GM21619 (cell line): ENCODE measurements around the gene EXOC3.
A peak's percentile ranks its signal among the peaks of the same experiment; 100 is the strongest.
"Not testable (repeated sequence)": the region's sequence is repeated elsewhere in the genome, so short reads cannot be mapped to it uniquely, and the experiment has no call there.

Source experiments
- ATAC-seq: cut with Tn5 transposase; IDR thresholded peaks from one replicate; pipeline ENCODE4 v1.9.1; 2021; ENCODE audit not compliant: unreplicated experiment

Gene EXOC3

DNA sequence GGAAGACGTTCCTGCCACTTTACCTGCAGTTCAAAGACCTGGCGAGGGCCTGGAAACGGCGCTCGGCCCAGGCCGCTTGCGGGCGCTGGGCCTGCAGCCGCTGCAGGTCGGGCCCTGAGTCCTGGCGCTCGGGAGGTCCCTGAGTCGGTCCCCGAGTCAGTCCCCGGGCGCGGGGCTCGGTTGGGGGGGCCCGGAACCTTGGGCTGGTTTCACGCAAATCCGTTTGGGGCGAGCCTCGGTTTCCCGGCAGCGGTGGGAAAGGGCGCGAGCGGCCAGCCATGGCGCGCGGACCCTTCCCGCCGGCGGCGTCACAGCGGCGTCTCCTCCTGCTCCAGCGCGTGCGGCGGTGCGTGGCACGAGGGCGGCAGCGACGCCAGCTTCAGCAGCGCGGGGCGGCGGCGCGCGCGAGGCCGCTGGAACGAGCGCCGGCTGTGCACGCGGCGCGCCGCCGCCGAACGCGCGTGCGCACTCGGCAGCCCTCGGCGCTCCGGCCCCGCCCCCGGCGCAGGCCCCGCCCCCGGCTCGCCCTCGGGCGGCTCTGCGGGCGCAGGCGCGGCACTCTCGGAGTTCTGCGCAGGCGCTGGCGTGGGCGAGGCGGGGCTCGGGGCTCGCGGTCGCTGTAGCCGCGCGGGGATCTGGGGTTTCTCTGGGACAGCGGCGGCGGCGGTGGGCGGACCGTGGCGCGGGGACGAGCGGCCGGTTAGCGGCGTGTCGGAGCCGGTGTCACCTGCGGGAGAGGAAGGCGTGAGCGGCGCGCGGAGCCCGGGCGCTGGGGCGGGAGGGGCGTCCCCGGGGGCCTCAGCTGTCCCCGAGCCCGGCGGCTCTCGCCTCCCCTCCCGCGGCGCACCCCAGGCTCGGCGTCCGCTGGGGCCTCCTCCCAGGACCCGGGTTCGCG is 29.9 kb downstream of the EXOC3 start:
- peak; percentile 60 for ATAC-seq

DNA sequence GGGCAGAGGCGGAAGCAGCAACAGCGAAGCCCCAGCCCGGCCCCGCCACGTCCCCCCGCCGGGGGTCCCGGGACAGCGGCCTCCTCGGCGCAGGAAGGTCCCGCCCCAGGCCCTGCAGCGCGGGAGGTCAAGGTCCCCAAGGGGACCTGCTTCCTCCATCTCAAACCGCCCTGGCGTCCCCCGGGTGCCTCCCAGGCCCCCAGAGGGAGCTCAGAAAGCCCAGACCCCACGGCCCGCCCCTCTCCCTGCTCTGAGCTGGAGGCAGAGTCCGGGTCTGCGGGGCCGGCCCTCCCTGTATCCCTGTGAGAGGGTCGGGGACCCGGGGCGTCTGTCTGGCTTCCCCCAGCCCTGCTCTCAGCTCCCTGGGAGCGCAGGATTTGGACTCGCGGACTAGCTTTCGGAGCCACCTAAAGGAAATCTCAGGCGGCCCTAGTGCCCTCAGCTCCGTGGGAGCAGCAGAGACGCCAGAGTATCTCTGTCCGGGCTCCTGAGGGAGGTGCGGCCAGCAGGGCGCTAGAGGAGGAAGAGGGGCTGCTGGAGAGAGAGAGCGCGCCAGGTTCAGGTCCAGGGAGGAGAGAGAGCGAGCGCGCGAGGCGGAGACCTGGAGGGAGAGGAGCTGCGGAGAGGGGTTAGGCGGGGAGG is 30.7 kb downstream of the EXOC3 start:
- peak; percentile 25 for ATAC-seq

DNA sequence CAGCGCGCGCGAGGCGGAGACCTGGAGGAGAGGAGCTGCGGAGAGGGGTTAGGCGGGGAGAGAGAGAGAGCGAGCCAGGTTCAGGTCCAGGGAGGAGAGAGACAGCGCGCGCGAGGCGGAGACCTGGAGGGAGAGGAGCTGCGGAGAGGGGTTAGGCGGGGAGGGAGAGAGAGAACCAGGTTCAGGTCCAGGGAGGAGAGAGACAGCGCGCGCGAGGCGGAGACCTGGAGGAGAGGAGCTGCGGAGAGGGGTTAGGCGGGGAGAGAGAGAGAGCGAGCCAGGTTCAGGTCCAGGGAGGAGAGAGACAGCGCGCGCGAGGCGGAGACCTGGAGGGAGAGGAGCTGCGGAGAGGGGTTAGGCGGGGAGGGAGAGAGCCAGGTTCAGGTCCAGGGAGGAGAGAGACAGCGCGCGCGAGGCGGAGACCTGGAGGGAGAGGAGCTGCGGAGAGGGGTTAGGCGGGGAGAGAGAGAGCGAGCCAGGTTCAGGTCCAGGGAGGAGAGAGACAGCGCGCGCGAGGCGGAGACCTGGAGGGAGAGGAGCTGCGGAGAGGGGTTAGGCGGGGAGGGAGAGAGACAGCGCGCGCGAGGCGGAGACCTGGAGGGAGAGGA is 31.4 kb downstream of the EXOC3 start:
- ATAC-seq, result not testable (repeated sequence)

DNA sequence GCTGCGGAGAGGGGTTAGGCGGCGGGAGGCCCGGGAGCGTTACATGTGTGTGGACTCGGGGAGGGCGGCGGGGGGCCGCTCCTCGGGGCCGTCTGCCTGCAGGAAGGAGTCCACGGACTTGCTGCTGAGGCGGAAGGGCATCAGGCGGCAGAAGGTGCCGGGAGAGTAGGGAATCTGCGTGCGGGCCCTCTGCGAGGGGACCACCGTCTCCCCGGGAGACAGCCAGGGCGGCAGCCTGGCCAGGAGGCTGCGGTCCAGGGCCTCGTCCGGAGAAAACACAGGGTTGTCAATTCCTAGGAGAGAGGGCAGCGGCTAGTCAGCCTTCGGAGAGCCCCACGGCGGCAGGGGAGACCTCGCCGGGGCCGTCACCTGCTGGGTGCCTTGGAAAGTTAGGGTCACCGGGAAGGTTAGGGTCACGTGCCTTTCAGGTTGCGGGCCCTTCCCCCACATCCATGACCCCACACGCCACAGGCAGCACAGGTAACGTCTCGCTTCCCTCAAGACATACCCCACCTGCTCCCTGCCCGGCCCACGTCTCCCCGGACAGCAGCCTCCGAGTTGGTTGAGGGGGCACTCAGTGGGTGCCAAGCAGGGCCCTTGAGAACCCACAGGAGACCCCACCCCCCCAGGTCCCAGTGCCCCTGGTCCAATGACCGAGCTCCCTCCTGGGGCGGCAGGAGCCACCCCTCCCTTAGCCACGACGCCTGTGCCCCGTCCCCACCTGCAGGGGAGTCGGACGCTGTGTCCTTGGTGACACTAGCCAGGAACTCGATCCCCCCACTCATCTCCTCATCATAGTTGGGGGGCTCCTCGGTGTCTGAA is 32.1 kb downstream of the EXOC3 start:
- ATAC-seq, result no peak

DNA sequence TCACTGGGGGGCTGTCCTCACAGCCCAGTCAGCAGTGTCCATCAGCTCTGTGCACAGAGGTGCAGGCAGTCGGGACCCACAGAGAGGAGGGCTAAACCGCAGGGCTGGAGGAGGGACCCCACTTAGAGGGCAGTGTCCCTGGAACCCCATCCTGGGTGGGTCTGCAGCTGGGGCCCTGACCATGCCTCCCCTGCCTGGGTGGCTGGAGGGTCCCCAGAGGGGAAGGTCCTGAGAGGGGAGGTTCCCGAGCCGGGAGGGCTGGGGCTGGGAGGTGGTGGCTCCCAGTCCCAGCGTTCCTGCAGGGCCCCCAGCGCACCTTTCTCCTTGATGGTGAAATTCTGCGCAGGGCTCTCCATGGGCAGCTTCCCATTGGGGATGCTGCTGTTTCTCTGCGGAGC is 32.7 kb downstream of the EXOC3 start:
- ATAC-seq, result no peak

DNA sequence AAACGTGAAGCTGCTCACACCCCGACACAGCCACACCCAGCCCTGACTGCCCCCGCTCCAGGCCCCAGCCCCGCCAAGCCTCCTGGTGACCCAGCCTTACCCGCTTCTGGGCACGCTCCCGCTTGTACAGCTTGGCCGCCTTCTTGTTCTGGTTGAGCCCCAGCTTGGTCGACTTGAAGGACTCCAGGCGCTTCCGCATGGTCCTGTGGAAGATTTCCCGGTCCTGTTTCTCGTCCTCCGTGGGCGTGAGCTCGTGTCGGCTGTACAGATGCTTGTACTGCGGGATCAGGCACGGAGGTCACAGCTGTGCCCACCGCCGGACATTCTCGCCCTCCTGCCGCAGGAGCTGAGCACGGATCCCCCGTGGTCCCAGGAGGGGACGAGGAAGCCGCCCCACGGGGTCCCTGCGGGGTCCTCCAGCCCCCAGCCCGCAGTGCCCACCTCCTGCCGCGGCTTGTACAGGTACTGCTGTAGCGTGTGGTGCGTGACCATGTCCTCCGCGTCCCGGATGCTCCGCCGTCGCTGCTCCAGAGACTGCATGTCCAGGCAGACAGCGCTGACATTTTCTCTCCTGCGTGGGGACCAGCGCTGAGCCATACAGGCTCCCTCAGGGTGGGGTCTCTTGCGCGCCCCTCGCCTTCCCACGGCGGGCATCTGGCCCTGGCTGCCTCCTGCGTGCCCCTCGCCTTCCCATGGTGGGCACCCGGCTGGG is 33.3 kb downstream of the EXOC3 start:
- no peak for ATAC-seq

DNA sequence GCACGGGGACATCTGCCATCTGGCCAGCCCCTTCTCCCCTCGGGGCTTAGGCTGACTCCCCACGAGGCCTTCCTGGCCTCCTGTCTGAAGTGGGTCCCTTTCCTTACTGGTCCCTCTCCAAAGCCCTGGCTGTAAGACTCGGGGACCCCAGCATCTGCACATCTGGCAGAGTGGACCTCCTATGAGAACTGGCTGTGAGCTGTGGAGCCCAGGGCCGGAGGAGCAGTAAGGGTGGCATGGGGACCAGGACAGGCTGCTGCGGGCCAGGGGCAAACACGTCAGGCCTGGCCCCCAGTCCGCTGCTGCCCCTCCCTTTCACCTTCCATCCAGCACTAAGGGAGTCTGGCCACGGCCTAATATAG is 33.8 kb downstream of the EXOC3 start:
- ATAC-seq, result no peak

DNA sequence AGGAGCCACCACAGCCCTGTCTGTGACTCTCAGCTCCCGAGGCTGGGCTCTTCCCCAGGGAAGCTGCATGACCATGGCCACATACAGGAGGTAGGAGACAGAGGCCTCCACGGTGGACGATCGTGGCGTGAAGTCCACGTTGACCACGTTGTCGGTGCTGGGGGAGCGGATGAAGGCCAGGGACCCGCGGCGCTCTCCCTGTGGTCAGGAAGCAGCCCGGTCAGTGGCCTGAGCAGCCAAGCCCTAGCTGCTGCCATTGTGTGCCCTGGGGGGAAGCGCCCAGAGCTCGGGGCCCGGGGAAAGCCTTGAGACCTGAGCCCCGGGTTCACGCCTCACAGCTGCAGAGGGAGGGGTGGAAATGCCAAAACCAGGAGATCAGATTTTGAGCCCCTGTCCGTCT is 34.3 kb downstream of the EXOC3 start:
- ATAC-seq, result no peak

DNA sequence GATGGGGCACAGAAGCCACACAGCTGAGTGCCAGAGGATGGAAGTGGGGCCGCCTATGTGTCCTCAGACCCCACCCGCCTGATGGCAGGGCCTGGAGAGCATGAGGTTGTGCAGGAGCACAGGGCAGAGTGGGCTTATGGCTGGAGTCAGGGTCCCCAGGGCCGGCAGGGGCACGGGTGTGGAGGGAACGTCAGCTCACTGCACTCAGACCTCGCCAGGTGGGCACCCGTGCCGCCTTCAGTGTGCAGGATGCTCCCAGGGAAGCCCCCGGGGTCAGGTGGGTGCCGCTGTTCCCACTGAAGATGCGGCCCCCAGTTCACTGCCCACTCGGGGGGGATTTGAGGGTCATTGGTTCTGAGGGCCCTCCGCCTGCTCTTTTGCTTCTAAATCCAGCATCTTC is 34.9 kb downstream of the EXOC3 start:
- no peak for ATAC-seq

DNA sequence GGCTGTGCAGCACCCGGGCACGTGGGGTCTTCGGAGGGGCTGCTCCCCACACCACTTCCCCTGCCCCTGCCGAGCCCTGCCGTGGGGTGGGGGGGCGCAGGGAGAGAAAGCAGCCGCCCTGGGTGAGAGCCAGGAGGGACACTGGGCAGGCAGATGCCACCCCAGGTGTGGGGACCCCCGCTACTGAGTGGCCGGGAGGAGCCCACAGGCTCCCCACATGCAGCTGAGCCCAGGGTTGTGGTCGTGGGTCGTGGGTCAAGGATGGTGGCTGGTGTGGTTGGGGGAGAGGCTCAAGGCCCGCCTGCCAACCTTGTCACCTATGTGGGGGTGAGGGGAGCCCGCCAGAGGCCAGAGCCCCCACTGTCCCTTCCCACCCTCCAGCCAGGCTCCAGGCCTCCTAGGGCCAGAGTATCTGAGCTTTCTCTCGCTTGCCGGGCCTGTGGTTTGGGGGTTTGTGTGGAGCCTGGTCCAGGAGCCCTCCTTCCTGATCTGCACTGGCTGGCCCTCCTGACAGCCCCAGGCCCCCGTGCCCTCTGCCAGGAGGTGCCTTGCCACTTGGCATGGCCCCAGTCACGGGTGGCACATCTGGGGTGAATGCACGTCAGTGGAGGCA is 35.5 kb downstream of the EXOC3 start:
- ATAC-seq, result no peak

DNA sequence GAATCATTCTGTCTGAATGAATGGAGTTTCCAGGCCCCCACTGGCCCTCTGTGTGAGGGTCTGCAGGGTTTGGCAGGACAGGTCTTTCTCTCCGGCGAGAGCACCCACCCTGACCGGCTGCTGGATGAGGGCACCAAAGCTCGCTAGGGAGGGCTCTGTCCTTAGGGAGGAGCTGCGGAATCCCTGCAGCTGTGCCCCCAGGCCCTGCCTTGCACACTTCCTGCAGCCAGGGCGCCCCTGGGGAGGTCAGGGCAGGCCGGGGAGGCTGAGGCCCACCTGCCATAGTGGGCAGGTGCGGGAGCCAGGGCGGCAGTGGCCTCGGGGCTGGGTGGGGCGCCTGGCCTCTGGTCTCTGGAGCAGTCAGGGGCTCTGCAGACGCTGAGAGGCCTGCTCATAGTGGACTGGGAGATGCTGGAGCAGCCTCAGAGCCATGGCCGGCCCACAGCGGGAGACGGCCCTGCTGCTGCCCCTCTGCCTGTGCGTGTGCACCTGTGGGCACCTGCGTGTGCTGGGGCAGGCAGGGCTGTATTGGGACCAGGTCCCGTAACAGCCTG is 36.1 kb downstream of the EXOC3 start:
- no peak for ATAC-seq

DNA sequence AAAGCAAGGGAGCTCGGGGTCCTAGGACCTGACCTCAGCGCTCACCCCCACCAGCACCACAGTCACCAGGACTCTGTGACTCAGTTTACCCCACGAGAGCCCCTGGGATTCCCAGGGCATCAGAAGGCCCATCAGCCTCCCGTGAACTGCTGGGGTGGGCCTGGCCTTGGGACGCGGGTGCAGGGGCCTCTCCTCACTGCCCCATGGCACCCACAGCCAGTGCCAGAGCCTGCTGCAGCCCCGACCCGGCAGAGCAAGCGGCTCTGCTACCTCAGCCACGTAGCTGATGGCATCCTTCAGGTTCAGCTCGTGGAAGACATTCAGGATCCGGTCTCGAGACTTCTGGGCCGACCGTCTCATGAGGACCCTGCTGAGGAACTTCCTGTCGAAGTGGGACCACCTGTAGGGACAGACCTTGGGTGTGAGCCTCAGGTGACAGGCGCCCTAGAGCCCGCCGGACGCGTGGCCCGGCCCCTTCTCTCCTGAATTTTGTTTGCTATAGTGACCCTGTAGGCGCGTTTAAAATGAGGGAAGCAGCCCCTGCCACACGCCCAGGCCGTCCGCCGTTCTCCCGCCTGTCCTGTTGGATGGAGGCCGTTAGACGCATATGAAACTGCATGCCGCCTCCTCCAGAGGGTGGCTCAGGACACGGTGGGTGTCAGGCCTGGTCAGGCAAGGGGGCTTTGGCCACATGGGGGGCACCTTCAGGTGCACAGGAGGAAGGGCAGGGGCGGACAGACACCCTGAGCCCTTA is 36.8 kb downstream of the EXOC3 start:
- no peak for ATAC-seq

DNA sequence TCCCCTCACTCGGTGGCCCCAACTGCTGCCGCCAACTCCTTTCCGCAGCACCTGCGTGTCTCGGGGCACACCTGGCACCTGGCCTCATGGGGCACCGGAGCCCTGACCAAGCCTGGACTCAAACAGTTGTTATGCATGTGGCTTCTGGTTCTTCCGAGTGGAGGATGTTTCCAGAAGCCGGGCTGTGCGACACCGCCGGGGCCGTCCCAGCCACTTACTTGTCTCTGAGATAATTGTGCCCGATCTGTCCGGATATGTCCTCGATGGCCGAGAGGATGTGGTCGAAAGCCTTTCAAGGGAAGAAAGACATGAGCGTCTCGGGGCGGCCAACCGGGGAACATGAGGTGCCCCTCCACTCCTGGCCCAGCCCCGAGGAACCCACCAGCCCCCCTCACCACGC is 38.4 kb downstream of the EXOC3 start:
- ATAC-seq, result no peak

DNA sequence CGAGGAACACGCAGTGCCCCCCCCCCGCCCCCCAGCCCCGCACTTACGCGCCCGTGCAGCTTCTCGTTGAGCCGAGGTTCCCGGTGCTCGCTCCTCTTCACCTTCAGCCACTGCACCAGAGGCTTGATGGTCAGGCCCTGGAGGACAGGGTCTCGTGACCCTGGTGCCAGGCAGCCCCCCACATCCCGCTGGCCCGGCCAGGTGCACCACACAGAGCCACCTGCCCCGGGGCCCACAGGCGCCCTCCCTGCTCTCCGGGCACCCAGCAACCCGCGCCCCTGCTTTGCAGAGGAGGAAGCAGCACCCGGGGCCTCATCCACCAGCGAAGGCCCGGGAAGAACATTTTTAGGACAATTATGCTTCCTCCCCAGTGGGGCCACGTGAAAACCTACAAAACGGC is 39.0 kb downstream of the EXOC3 start:
- ATAC-seq, result no peak

DNA sequence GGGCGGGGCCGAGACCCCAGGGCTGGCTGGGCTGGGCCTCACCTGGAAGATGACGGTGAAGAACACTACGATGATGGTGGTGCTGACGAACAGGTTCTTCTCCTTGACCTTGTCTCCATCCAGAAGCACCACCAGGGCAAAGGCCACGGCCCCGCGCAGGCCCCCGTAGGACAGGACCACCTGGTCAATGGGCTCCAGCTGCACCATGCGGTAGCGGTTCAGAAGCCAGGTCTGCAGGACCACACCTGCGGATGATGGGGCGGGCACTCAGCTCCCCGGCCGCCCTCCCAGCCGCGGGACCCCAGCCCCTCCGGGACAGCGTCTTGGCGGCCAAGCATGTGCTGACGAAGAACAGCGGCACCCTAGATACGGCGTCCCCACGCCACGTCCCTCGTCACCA is 39.5 kb downstream of the EXOC3 start:
- ATAC-seq, result no peak

DNA sequence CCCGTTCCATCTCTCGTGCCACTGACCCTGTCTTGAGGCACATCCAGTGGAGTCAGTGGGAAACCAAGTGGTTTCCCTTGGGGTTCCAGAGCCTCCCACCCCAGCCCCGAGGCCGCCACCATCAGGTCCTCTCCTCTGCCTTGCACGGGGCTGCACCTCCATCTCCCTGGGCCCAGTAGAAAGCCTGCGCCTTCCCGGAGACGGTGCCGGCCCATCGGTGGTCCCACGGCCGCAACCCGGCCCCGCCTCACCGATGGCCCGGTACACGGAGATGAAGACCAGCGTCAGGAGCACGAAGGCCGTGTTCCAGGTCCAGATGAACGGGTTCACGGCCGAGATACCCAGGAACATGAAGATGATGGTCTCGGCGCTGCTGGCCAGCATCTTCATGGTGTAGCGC is 40.0 kb downstream of the EXOC3 start:
- no peak for ATAC-seq

DNA sequence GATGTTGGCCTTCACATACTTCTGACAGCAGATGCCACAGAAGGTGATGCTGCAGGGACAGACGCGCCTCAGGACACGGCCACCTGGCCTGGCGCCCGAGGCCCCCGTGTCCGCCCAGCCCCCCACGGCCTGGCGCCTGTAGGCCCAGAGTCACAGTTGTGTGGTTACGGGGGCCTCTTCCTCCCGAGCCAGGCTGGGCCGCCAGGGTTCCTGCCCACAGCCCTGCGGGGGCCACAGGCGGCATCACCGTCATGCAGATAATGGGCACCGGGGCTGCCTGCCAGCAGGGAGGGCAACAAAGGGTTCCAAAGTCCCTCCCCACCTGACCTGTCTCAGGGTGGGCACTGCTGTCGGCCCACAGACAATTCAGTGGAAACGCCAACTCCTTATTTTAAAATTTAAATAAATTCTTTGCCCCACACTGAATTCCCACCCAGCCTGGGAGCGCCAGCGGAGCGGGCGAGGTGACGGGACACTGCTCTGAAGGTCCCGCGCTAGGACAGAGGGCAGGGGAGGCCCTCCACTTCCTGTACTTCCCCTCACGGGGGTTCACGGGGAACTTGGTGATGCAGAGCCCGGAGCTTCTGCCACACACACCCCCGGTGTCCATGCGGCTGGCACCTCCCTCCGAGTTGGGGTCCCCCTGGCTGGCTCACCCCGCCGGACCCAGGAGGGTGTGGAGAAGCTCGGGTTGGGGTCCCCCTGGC is 40.6 kb downstream of the EXOC3 start:
- no peak for ATAC-seq

DNA sequence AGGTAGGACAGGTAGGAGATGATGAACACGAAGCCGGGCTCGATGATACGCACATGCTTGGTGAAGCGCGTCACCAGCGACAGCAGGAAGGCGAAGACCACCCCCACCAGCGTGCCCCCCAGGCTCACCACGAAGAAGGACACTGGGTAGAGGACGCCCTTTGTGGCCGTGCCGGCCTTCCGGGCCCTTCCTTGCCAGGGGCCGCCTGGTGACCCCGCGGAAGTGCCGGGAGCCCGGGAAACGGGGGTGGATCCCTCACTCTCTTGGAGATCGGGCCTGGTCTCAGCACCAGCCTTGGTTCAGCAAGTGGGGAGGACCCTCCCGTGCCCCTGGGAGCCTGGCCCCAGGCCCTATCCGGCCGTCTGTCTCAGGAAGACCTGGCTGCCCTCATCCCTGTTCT is 41.6 kb downstream of the EXOC3 start:
- ATAC-seq, result no peak
